ENCODE results near the gene BLMH.

BLMH gene

GRCh38 chr17:30199600-30199999 lies 92.1 kb downstream of the BLMH start:
- no peak for DNase-seq (ENCODE audit: low read depth)

All from EH (cell line).